Measurements from ENCODE around the gene ROBO1.

GRCh38 chr3:78825118-78825857 lies 942.5 kb downstream of the ROBO1 start:
- TF ChIP-seq CTCF (IDR thresholded peaks at IDR 0.05) (no peak), POLR2A (IDR thresholded peaks at IDR 0.05) (no peak)
